HG03342 (cell line): ENCODE measurements around the gene ETF1.

Experiments
- ATAC-seq: cut with Tn5 transposase; IDR thresholded peaks from one replicate; pipeline ENCODE4 v1.9.1; 2021; ENCODE audit warnings: mild to moderate bottlenecking, moderate library complexity; ENCODE audit not compliant: unreplicated experiment

The ETF1 gene

DNA sequence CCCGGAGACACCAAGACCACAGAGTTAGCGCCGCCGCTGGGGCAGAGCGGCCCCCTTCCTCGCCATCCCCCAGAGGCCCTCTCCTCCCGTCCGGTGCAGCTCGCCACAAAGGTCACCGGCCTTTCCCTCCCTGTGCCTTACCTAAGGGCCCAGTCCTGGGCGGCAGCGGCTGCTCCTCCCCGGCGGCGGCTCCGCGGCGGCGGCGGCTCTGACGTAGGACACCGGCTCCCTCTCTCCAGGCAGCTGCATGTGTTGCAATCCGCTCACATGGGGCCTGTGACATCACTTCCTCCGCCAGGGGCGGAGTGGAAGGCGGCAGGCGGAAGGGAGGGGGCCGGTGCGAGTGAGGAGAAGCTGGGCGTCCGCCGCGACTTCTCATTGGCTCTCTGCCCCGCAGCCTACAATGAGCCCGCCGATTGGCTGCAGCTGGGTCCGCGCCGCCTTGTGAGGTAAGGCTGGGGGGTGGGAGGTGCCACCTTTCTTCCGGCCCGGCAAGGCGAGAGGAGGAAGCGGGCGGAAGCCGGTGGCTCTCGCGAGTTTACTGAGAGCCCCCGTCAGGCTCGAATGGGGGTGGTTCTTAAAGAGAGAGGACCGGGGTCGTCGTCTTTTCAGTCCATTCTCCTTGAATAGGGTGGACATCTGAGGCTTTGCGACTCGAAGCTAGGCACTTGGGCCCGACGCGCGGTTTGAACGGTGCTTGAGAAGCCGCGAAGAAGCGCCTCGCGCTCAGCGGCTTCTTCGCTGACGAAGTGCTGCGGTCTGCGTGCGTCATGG, at the start of gene ETF1:
Gene ETF1 (minus strand): TSS at position 281 of the 774 bp plus-strand sequence. CDS start 318 bp downstream, outside the sequence.
- peak; percentile 92 for ATAC-seq

DNA sequence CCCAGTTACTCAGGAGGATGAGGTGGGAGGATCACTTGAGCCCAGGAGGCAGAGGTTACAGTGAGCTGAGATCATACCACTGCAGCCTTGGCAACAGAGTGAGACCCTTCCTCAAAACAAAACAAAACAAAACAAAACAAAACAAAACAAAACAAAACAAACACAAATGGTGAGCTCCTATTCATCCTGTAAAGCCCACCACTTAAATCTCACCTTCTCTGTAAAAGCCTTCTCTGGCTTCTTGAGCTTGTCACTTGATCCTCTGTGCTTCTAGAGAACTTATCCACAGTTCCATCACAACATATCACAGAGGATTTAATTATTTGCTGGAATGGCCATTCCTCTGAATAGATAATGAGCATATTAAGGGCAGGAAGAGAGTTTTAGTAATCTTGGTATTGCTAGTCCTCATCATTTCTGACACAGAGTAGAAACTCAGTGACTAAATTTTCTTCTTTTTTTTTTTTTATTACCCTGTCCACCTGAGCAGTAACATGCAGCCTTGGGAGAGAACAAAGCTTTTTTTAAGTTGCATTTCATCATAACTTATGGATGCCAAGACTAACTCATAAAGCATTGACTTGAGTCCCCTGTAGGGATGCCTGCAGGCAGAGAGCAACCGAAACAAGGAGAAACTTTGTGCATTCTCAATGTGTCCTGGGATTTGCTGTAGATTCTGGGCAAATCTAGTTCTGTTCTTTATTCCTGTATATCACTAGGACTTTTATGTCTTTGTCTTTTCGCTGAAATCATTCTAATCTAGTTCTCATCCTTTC, 45.2 kb upstream of the ETF1 start:
- no peak for ATAC-seq

DNA sequence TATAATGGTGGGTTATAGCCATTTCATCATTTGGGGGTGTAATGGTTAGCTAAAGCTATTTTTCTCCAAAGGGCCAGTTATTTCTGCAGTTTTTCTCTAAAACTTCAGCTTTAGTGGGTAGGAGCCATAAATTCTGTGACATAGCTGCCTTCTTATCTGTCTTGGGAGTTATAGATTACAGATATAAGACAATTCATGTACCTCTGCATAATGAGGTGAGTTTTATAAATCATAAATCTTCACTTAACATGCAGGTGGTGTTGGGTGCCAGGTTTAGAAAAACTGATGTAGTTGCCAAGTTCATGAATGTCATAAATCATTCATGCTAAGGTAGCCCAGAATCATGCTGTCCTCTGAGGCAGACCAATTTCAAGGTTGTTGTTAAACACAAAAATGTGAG, 42.1 kb upstream of the ETF1 start:
- ATAC-seq = no peak

DNA sequence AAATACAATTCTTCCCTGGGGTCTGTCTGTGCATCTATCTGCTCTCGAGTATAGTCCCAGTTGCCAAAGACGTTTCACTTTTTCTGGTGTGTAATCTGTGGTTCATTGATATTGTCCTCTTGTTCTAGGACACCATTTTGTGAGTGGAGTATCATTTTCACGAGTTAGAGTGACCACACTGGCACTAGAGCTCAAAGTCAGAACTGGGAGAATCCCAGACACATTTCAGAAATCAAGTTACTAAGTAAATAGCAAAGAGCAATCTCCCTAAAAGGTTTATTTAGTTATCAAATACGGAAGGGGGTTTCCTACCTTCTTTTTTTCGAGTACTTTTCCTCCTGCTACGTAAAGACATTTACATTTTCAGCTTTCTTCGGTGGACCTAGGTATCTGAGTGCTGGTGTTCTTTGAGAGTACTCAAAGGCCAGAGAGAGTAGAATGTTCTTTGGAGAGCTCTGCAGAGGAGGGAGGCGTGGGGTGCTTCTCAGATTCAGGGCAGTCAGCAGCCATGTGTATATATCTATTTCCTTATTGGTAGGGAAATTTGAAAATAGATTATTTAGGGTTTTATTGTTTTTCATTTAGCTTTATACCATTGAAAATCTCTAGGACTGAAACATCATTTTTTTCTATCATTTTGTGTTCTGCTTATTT, 41.1 kb upstream of the ETF1 start:
- no peak for ATAC-seq

DNA sequence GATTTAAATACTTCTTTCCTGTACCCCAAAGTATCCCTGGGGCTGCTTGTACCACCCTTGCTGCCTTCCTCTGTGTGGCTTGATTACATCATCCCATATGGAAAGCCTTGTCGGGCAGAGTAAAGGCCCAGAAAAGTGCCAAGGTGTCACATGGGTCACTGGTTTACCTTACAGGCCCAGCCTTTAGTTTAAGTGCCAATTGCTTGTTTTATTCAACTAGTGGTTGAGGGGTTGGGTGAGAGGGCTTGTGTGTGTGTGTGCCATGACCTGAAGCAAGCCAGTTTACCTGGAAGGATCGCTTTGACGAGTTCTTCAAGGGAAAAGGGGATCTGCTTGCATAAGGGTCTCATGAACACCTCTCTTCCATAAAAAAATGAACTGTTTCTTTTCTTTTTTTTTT, 39.9 kb upstream of the ETF1 start:
- no peak for ATAC-seq

DNA sequence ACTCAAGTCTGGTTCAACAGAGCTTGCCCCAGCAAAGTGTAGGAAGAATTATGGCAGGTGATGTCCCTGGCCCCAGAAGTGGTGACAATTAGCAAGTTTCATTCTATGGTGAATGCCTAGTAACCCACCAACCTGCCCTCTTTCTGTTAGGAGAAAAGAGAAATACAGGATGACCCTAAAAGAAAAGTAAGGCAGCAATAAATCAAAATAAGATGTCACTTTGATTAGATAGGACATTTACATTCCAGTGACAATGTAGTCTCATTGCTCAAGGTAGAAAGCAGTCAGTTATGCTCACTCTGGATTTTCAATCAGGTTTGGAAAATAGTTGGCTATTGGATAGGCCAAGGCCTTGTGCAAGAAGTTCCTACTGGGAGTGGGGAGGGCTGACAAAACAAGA, 37.7 kb upstream of the ETF1 start:
- no peak for ATAC-seq

DNA sequence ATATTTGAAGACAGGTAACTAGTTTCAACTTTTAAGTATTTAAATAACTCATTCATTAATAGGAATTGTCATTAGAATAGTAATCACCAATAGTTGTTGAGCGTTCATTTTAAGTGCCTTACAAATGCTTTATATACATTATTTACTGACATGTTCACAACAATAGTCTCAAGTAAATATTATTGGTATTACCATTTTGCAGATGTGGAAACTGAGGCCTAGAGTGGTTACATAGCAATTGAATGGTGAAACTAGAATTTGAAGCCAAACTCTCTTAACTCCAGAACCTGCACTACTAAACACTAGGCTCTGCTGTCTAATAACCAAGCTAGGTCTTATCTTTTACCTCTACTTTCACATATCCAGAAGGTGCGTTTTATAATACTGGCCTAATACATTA, 37.0 kb upstream of the ETF1 start:
- no peak for ATAC-seq

DNA sequence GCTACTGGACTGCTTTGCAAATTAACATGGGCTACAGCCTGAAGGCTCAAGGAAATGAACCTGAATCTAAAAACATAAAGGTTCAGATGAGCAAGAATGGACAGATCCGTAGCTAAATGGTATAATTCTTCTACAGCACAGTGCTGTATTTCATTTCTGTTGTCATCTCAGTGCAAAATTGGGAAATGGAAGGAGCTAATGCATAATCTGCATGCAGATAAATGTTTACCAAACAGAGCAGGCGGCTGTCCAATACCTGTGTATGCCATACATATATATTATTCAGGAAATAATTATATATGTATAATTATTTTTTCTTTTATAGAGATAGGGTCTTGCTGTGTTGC, 36.5 kb upstream of the ETF1 start:
- ATAC-seq = no peak

DNA sequence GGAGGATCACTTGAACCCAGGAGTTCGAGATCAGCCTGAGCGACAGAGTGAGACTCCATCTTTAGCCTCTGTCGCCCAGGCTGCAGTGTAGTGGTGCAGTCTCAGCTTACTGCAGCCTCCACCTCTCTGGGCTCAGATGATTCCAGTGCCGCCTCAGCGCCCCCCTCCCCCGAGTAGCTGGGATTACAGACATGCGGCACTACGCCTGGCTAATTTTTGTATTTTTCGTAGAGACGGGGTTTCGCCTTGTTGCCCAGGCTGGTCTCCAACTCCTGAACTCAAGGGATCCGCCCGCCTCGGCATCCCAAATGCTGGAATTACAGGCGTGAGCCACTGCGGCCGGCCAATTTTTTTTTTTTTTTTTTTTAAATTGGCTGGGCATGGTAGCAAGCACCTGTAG, 34.4 kb upstream of the ETF1 start:
- ATAC-seq = no peak

DNA sequence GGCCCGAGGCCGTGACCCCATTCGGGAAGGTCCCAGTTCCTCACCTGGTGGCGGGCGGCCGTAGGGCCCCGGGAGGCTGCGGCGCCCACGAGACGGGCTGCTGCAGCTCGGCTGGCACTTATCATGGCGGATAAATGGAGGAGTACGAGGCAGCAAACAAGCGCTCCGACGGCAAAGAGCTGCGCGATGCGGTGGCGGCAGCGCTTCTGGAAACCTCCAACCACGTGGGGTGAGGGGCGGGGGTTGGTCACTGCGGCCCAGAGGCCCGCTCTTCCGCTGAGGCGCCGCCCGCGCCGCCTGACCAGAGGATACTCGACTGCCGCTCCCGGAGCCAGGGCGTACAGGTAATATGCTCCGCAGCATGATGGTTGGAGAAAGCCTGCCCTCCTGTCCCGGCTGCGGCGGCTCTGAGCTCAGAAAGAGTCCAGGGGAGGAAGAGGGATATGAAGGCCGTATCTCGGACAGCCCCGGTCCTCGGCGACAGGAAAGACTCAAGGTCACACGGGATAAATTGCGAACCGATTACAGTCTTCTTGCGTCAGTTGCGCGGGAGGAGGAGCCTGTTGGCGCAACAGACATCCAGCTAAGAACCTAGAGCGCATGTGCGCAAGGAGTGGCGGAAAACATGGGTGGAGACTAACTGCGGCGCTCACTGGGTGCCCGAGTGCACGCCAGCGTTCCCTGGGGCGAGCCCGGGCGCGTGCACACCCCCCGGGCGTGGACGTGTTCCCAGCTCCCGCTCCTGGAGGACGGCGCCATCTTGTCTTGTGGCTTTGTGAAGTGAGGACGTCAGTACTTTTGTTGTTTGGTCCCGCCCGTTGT, 32.4 kb upstream of the ETF1 start, which contains the start of gene HSPA9:
Gene HSPA9 (minus strand): TSS at position 208 of the 822 bp plus-strand sequence. CDS start 83 bp downstream, at position 125.
- peak; percentile 86 for ATAC-seq

DNA sequence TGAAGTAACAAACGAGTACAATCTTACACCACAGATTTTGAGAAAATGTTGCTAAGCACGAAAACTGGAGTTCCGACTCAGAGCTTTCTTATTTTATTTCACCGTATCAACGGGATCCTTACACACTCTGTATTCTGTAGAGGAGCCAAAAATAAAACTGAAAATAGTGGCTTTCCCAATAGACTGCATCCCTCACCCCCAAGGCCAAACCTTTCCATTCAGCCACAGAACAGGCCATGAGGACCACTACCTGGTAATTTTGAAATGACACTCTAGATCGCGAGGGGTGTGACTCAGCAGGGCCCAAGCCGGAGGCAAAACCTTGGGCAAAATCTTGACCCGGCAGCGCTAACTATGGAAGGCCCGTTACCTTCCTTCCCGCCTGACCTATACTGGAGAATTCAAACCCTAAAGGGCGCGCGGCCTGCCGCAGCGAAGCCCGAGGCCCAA, 31.7 kb upstream of the ETF1 start:
- ATAC-seq = no peak

DNA sequence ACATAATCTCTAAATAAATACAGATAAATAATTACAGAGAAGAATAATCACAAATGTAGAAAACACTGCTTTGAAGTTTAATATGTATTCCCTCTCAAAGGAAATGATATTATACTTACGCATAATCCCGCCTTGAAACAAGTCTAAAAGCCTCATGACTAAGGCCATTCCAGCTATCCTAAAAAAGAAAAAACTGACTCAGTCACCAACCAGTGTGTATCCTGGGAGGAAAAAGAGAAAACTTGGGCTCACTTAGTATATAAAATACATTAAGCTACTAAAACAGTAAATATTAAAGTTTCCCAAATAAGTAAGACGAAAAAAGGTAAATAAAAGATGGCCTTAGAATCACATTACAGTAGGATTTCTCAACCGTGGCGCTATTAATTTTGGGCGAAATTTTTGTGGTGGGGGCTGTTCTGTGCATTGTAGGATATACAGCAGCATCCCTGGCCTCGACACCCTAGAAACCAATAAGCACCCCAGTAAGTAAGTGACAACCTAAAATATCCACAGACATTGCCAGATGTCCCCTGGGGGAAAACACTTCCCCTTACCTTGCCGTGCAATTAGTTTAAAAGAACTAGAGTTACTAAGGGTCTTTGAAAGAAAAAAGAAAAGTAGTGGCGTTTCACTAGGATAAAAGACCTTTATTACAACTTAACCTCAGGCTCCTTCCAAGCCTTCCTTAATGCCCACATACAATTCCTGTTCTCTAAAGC, 31.1 kb upstream of the ETF1 start:
- ATAC-seq = no peak

DNA sequence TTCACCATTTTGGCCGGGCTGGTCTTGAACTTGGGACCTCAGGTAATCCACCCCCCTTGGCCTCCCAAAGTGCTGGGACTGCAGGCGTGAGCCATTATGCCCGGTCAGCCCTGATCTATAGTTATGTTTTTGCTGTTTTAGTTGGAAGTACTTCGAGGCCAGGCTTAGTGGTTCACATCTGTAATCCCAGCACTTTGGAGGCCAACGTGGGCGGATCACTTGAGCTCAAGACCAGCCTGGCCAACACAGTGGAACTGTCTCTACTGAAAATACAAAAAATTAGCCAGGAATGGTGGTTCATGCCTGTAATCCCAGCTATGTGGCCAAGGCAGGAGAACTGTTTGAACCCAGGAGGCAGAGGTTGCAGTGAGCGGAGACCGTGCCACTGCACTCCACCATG, 30.2 kb upstream of the ETF1 start:
- ATAC-seq = no peak

DNA sequence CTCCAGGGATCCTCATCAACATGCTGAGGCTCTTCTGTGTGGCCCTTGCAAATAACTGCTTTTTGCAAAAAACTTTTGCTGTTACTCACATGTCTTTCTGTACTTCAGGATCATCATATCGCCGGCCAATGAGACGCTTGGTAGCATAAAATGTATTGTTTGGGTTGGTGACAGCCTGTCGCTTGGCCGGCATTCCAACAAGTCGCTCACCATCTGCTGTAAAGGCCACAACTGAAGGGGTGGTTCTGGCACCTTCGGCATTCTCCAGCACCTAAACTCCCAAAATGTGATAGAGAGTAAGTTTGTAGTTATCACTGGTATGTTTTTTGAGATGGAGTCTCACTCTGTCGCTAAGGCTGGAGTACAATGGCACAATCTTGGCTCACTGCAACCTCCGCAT, 27.8 kb upstream of the ETF1 start:
- no peak for ATAC-seq

DNA sequence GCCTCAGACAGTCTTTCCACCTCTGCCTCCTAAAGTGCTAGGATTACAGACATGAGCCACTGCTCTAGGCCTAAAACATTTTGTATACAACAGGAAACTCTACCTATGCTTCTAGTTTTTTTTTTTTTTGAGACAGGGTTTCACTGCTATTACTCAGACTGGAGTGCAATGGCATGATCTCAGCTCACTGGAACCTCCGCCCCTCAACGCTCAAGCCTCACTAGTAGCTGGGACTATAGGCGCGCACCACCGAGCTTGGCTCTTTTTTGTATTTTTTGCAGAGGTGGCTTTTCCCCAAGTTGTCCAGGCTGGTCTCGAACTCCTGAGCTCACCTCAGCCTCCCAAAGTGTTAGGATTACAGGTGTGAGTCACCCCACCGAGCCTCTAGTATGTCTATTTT, 26.7 kb upstream of the ETF1 start:
- ATAC-seq = no peak

DNA sequence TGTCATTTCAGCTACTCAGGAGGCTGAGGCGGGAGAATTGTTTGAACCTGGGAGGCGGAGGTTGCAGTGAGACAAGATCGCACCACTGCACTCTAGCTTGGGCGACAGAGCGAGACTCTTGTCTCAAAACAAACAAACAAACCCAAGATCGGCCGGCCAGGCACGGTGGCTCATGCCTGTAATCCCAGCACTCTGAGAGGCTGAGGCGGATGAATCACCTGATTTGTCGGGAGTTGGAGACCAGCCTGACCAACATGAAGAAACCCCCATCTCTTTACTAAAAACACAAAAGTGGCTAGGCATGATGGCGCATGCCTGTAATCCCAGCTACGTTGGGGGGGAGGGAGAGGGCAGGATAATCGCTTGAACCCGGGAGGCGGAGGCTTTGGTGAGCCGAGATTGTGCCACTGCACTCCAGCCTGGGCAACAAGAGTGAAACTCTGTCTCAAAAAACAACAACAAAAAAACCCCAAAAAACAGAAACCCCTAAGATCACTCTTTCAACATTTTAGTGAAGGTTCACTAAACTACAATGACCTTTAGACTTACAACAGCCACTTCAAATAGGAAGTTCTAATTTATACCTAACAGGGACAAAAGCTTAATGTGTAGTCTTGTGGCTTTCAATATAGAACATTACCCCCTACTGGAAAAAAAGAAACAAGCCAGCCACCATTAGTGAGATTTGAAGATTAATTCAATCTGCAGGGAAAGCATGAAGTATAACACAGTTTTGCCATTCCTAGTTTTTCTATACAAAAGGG, 25.2 kb upstream of the ETF1 start:
- ATAC-seq = no peak

DNA sequence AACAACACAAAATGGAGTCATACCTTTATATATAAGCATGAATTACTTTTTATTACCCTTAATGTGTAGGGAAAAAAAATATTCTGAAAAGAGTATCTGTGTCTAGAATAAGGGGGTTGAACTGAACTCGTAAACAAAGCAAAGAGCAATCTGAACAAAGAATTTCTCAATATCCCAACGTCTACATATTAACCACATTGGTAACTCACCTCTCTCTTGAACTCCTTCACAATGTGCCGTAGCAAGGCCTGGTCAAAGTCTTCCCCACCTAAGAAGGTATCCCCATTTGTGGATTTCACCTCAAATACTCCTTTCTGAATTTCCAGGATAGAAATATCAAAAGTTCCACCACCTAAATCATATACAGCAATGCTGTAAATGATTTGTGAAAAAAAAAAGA, 23.8 kb upstream of the ETF1 start:
- ATAC-seq = no peak

DNA sequence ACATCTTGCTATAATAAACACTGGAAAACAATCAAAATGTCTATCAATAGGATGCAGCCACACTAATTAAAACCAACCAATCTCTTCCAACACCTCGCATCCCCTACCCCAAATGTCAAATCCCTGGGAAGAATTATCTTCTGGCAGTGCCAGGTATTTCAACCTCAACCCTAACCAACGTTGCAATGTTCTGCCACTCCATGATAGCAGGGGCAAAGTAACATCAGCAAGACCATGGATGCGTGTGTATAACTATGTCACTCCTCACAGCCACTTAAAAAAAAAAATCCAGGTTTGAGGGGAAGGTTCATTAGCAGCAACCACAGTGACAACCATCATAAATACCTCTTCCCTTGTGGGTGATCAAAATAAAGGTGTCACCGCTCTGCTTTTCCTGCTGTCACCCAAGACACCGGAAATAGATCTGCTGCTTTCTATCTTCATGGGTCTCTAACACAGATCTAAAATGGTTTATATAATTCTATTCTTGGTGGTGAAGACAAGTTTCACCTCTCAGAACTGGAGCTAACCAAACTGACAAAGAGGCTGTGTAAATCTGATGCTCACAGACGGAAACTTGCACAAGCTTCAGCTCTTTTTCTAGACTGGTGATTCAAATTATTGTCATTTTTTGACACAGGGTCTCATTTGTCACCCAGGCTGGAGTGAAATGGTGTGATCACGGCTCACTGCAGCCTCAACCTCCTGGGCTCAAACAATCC, 22.2 kb upstream of the ETF1 start:
- ATAC-seq = no peak

DNA sequence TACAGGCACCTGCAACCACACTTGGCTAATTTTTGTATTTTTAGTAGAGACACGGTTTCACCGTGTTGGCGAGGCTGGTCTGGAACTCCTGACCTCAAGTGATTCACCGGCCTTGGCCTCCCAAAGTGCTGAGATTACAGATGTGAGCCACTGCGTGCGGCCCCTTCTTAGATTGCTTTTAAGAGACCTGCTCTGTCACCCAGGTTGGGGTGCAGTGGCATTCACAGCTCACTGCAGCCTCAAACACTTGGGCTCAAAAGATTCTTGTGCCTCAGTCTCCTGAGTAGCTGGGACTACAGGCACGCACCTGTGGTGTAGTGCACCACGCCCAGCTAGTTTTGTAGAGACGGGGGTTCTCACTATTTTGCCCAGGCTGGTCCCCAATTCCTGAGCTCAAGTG, 21.2 kb upstream of the ETF1 start:
- ATAC-seq = no peak
